Measurements from ENCODE around the gene PKP3. TPM values are rescaled to one million over a fixed set of nuclear protein-coding genes. Genes with fewer than 3 reads are reported as not detected.
"Not testable (repeated sequence)": the region's sequence is repeated elsewhere in the genome, so short reads cannot be mapped to it uniquely, and the experiment has no call there.

Gene PKP3
- total RNA-seq, 1 donor from 2014 or later = not detected

GRCh38 chr11:363443-363805 is 30.6 kb upstream of the PKP3 start:
- intact Hi-C loops (cut with micrococcal nuclease) = not testable (repeated sequence)

GRCh38 chr11:363948-364761 is 29.9 kb upstream of the PKP3 start:
- intact Hi-C loops (cut with micrococcal nuclease) = no loop called here

DNA sequence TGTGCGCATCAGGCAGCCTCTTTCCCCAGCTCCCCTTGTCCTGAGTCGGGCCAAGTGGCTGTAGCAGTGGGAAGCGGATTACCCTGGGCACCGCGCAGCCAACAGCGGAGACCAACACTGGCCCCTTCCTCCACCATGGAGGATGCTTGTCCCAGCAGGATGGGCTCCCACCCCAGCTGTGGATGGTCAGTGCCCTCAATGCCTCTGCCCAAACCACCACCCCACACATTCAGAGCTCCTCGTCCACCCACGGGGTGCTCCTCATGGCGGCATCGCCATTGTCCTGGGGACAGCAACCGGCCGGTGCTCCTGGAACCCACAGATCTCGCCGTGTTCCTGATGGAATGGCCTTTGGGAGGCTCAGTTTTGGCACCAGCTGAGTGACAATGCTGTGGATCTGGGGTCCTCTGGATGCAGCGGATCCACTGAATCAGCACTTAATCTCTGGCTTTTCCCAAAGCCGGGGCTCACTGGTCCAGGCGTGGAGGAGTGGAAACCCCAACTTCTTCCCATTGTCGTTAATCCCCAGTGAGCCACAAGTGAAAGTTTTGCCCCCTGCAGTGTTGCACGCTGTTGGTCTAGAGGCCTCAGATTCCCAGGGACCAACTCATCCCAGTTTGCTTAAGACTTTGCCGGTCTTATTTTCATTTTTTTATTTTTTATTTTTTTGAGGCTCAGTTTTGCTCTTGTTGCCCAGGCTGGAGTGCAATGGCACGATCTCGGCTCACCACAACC is 28.9 kb upstream of the PKP3 start:
- intact Hi-C loops (cut with micrococcal nuclease) = no loop called here

DNA sequence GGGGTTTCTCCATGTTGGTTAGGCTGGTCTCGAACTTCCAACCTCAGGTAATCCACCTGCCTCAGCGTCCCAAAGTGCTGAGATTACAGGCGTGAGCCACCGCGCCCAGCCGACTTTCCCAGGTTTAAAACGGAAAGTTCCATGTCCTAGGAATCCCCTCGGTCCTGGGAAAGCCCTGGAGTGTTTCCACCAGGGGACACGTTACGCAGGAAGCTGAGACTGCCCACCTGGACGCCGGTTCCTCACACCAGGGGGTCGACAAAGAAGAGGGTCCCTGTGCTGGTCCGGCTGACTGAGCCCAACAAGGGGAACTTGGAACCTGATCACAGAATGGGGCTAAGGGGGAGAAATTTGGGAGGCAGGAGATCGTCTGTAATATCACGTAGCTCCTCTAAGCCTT is 28.2 kb upstream of the PKP3 start:
- intact Hi-C loops (cut with micrococcal nuclease) = no loop called here

DNA sequence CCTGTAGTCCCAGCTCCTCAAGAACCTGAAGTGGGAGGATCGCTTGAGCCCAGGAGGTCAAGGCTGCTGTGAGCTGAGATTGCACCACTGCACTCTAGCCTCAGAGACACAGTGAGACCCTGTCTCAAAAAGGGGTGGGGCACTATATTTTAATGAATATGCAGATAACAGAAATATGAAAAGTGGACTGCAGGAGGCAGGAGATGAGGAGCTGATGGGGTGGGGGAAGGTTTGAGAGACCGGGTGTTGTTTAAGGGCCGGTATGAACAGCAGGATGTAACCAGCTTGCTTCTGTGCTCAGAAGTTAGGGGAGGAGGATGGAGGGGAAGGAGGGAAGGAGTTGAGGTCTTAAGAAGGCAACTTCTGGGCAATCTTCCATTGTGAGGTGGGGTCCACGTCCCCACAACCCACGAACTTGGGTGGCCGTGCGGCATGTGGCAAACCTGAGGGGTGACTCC is 26.0 kb upstream of the PKP3 start:
- intact Hi-C loops (cut with micrococcal nuclease) = no loop called here

DNA sequence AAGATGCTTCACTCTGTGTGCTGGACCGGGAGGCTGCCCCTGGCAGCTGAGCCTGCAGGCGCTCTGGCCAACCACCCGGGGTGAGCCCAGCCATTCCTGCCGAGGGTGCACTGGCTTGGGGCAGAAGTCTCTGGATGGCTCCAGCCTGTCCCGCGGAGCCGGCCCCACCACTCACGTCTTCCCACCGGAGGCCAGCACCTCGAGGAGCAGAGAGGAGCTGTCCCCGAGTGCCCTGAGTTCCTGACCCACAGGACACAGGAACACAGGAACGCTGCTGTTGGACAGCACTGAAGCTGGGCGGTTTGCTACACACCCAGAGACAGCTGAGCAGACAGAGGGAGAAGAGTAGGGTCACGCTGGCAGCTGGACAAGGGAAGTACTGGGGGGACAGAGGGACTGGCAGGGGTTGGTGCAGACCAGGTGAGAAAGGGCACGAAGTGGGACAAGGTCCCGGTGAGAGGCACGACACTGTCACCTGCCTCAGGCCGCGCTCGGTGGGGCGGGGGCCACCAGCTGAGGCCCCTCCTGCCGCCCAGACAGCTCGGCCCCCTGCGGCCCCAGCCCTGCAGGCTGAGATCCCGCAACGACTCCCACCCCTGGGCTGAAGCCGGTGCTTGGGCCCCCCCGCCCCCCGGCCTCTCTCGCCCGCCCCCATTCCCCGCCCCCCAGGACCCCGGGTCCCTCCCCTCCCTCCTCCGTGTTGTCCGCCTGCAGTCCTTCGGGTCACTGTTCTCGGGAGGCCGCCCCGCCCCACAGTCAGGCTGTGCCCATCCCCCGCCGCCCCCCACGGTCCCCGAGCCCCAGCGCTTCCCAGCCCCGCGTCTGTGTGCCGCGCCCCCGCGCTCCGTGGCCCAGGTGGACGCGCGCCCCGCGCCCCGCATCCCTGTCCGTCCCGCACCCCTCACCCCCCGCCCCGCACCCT is 25.3 kb upstream of the PKP3 start:
- intact Hi-C loops (cut with micrococcal nuclease) = no loop called here

DNA sequence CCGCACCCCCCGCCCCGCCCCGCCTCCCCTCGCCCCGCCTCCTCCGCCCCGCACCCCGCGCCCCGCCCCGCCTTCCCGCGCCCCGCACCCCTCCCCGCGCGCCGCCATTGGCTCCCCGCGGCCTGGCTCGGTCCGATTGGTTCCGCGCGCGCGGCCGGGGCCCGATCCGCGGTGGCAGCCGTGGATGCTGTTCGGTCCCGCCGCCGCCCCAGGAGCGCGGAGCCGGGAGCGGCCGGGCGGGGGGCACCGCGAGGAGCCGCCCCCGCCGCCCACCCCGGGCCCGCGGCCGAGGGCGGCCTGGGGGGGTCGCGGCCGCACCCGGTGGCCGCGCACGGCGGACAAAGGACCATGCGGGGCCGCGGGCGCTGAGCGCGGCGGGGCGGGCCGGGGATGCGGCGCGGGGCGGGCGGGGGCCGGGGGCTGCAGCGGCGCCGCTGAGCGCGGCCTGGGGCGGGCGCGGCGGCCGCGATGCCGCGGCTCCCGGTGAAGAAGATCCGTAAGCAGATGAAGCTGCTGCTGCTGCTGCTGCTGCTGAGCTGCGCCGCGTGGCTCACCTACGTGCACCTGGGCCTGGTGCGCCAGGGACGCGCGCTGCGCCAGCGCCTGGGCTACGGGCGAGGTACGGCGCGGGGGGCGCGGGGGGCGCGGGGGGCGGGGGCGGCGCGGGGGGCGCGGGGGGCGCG is 24.5 kb upstream of the PKP3 start, which contains the start of gene B4GALNT4:
Gene B4GALNT4, plus strand, starts transcription at position 164 of the 683 bp plus-strand sequence. Its CDS starts 305 bp downstream, at position 469.
- intact Hi-C loops (cut with micrococcal nuclease) = no loop called here

DNA sequence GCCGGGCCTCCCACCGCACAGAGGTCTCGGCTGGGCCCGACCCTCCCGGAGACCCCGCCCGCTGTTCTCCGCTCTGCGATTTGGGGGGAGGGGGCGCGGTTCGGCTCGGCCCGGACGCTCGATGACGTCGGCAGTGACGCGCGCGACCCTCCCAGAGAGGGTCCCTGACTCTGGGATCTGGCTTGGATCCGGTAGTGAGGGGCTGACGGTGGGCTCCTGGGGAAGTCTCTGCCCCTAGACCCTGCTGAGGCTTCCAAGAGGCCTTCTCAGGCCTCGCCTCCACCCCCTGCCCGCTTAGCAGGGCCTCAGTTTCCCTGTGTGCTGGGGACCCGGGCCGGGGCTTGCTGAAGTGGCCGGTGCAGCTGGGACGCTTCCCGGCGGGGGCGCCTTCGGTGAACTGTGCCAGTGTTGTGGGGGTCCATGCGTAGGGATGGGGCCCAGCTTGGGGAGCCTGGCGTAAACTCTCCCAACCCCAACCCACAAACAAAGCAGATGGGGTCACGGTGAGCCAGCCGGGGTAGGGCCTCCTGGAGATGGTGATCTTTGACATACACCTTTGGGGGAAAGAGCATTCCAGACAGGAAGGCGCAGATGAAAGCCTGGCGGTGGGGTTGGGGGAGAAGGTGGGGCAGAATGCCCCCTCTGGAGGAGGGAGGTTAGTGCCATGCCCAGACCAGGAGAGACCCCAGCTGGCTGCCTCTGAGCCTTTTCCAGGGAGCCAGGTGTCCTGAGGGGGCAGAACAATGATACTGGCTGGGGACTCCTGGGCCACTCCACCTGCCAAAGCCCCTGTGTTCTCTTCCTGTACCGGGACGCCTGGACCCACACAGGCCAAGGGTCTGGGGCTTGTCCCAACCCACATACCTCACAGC is 23.7 kb upstream of the PKP3 start:
- intact Hi-C loops (cut with micrococcal nuclease) = no loop called here

- intact Hi-C loops (cut with micrococcal nuclease) = no loop called here
Observed at GRCh38 chr11:371051-371450, 23.0 kb upstream of the PKP3 start.

DNA sequence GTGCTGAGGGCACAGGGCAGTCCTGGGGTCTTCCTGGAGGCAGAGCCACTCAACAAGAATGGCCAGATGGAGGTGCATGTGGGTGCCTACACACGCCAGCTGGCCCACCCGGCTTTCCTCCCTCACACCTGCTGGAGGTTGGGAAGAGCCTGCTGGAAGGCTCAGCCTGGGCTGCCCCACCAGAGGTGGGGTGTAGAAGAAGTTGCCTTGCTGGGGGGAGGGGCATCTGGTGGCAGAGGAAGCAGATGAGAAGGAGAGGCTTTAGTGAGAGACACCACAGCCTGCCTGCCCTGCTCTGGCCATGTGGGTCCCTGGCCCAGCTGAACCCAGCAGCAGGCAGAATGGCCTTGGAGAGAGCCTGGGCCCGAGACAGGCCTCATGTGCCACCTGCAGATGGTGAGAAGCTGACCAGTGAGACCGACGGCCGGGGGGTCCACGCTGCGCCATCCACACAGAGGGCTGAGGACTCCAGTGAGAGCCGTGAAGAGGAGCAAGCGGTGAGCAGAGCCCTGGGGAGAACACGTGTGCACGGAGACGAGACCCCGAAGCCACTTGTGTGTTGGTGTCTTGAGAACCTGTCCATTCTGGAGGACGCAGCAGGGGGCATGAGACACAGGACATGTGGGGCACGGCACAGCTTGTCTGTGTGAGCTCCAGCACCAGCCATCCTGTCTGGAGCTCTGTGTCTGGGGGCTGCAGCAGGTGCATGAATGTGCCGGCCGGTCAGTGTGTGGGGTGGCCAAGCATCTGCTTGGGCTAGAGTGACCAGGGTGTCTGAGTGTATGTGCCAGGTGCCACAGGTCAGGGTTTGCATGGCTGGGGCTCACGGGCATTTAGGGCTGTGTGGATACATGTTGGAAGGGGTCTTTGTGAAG is 22.1 kb upstream of the PKP3 start:
- intact Hi-C loops (cut with micrococcal nuclease) = no loop called here

GRCh38 chr11:372809-373715 is 20.9 kb upstream of the PKP3 start:
- intact Hi-C loops (cut with micrococcal nuclease) = no loop called here

DNA sequence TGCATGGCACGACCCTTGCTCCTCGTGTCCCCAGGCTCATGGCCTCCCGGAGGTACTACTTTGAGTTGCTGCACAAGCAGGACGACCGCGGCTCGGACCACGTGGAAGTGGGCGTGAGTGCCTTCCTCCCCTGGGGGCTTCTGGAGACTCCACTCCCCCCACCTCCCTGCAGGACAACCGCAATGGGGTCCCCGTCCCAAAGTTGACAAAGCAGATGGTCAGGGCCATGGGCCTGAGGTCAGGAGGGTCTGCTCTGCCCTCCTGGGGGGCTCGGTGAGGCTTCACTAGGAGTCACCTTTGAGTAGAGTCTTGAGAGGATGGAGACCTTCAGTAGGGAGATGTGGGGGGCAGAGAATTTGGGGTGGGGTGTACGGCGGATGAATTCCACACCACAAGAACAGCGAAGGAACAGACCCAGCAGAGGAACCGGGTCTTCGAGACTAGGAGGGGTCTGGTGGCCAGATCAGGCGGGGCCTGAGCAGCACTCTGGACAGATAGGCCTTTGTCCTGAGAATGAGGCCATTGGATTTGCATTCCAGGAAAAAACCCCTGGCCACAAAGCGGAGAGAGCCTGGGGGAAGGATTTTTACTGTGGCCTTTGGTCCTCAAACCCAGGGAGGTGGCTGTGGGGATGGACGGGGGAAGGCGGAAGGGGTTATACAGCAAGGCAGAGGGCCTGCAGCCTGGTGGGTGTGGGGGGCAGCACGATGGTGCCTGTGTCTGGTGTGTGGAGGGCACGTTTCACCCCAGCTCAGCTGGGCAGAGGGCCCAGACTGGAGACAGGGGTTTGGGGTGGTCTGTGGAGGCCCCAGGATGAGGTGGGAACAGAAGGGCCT is 20.1 kb upstream of the PKP3 start:
- intact Hi-C loops (cut with micrococcal nuclease) = no loop called here

DNA sequence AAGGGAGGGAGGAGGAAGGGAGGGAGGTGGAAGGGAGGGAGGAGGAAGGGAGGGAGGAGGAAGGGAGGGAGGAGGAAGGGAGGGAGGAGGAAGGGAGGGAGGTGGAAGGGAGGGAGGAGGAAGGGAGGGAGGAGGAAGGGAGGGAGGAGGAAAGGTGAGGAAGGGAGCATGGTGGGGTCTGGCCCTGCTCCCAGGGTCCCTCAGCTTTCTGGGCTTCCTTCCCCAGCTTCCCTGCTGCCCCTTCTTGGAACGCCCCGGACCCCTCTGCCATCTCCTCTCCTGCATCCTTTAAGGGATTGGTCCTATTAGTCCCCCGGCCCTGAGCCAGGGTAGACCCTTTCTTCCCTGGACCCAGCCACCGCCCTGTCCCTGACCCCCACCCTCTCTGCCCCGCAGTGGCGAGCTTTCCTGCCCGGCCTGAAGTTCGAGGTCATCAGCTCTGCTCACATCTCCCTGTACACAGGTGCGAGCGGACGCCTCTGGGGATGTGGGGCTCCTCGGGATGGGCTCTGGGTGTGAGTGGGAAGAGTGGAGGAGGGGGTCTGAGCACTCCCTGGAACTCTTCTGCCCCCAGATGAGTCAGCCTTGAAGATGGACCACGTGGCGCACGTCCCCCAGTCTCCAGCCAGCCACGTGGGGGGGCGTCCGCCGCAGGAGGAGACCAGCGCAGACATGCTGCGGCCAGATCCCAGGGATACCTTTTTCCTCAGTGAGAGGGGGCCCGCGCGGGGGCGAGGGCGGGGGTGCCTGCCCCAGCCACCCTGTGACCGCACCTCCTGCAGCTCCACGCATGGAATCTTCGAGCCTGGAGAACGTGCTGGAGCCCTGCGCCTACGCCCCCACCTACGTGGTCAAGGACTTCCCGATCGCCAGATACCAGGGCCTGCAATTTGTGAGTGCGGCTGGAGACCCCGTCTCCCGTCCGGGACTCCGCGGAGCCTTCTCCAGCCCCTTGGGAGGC is 18.7 kb upstream of the PKP3 start:
- intact Hi-C loops (cut with micrococcal nuclease) = no loop called here

- intact Hi-C loops (cut with micrococcal nuclease) = no loop called here
Observed at GRCh38 chr11:376531-377173, 17.4 kb upstream of the PKP3 start.

- intact Hi-C loops (cut with micrococcal nuclease) = no loop called here
Observed at GRCh38 chr11:377174-377865, 16.7 kb upstream of the PKP3 start.

All from T-helper 1 cell treated with Interleukin-12 subunit alpha and Interleukin-12 subunit beta and Interleukin-4 antibody, amounts not matched to agents 30 ng/mL and 1 ng/mL, for 36 hours (primary cell).